ENCODE data around the gene CNKSR1.

CNKSR1 gene, protein sequence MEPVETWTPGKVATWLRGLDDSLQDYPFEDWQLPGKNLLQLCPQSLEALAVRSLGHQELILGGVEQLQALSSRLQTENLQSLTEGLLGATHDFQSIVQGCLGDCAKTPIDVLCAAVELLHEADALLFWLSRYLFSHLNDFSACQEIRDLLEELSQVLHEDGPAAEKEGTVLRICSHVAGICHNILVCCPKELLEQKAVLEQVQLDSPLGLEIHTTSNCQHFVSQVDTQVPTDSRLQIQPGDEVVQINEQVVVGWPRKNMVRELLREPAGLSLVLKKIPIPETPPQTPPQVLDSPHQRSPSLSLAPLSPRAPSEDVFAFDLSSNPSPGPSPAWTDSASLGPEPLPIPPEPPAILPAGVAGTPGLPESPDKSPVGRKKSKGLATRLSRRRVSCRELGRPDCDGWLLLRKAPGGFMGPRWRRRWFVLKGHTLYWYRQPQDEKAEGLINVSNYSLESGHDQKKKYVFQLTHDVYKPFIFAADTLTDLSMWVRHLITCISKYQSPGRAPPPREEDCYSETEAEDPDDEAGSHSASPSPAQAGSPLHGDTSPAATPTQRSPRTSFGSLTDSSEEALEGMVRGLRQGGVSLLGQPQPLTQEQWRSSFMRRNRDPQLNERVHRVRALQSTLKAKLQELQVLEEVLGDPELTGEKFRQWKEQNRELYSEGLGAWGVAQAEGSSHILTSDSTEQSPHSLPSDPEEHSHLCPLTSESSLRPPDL

DNA sequence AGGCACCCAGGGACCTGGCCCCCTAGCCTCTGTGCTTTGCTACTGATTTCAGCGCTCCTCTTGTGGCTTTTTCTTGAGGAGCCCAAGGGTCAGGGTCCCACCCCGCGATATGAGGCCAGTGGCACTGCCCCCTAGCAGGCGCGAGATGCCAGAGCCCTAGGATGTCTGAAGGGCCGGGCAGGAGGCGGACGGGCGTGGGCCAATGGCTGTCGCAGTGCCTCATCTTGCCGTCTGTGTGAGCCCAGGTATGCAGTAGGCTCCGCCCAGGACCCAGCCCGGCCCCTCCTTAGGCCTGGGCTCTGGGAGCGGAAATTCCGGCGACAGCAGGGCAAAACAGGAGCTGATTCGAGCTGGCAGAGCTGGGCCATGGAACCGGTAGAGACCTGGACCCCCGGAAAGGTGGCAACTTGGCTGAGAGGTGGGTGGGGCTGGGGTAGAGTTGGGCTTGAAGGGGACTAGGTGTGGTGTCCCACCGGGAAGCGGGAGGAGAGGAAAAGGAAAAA, at the start of gene CNKSR1:
Gene CNKSR1 (plus strand): TSS at position 310 of the 503 bp plus-strand sequence. CDS start 57 bp downstream, at position 367.
- DNase-seq (ENCODE audit: low spot score): no peak

DNA sequence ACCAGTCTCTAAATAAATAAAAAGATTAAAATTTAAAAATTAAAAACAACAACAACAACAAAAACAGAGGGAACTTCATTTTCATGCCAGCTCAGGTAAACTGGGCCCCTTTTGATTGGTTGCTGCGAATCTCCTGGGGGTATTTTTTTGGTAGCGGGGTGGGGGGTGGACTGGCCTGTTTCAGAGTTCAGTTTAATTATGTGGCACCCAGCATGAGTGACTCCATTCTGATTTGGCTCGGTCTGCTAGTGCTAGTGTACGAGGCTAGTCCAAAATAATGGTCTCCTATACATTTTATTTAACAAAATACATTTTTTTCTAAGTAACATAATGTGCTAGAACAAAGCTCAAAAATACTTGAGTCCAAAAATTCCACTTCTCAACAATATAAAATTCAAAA, 47.5 kb upstream of the CNKSR1 start:
- DNase-seq (ENCODE audit: low spot score): no peak

DNA sequence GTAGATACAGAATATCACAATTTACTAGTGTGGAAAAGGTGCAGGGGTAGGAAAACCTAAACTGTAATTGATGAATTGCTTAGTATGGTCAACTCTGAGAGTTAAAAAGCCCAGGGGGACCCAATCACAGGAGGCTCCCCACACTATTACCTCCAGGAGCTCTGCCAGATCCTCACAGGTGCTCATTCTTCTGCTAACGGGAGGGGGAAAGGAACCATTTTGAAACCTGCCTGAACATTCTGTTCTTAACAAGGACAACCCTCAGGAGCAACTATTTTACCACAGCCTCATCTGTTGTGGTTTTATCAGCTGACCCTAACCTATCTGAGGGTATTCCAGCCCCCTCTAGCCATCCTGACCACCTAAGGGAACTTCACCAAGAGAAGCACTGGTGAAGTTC, 46.6 kb upstream of the CNKSR1 start:
- no peak for DNase-seq (ENCODE audit: low spot score)

DNA sequence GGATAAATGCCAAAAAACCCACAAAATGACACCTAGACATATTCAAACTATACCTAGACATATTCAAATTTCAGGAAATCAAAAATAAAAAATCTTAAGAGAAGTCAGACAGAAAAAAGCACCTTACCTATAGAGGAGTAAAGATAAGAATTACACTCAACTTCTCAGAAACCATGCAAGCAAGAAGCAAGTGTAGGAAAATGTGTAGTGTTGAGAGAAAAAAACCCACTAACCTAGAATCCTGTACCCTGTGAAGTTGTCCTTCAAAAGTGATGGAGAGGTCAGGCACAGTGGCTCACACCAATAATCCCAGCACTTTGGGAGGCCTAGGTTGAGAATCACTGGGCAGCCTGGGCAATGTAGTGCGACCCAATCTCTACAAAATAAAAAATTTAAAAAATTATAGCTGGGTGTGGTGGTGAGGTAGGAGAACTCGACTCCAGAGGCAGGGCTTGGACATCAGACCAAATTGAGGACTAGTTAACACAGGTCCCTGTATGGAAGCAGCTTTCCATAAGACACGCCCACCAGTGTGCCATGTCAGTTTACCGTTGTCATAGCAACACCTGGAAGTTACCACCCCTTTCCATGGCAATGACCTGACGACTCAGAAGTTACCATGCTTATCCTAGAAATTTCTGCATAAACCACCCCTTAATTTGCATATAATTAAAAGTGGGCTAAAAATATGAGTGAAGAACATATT, 45.0 kb upstream of the CNKSR1 start:
- DNase-seq (ENCODE audit: low spot score): no peak

DNA sequence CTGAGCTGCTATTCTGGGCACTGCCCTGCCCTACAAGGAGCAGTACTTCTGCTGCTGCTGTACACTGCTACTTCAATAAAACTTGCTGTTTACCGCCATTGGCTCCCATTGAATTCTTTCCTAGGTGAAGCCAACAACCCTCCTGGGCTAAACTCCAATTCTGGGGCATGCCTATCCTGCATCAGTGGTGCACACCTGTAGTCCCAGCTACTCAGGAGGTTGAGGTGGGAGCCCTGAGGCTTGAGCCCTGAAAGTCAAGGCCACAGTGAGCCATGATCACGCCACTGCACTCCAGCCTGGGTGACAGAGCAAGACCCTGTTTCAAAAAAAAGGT, 44.5 kb upstream of the CNKSR1 start:
- DNase-seq (ENCODE audit: low spot score): no peak

DNA sequence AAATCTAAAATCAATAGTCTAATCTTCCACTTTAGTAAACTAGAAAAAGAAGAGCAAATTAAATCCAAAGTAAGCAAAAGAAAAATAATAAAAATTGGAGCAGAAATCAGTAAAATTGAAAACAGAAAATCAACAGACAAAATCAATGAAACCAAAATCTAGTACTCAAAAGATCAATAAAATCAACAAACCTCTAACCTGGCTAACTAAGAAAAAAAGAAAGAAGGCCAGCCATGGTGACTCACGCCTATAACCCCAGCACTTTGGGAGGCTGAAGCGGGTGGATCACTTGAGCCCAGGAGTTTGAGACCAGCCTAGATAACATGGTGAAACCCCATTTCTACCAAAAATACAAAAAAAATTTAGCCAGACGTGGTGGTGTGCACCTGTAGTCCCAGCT, 42.8 kb upstream of the CNKSR1 start:
- no peak for DNase-seq (ENCODE audit: low spot score)

DNA sequence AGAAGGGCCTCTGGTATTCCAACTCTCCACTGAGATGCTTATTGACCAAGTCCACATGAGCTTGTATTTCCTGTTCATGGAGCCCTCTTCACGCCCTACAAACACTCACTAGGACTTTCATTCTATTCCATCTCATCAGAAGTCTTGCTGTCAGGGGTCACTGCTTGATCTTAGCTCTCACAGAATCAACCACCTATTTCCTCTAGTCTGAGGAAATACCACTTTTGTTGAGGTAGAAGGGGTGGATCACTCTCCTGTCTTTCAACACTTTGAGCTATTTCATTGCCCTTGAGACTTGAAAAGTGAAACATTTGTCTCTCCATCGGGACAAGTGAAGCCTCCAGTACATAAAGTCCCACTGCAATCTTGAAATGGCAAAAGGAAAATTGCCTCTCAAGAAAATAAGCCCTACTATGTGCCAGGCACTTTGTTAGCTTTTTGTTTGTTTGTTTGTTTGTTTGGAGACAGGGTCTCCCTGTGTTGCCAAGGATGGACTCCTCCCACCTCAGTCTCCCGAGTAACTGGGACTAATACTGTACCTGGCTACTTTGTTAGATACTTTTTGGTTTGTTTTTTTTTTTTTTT, 38.2 kb upstream of the CNKSR1 start:
- DNase-seq (ENCODE audit: low spot score): no peak

DNA sequence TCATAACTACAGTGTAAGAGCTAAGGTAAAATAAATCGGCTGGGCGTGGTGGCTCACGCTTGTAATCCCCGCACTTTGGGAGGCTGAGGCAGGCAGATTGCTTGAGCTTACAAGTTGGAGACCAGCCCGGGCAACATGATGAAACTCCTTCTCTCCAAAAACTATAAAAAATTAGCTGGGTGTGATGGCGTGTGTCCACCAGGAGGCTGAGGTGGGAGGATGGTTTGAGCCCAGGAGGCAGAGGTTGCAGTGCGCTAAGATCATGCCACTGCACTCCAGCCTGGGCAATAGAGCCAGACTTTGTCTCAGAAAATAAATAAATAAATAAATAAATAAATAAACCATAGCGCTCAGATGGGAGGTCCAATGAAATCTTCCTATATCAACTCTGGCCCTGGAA, 35.1 kb upstream of the CNKSR1 start:
- DNase-seq (ENCODE audit: low spot score): no peak

DNA sequence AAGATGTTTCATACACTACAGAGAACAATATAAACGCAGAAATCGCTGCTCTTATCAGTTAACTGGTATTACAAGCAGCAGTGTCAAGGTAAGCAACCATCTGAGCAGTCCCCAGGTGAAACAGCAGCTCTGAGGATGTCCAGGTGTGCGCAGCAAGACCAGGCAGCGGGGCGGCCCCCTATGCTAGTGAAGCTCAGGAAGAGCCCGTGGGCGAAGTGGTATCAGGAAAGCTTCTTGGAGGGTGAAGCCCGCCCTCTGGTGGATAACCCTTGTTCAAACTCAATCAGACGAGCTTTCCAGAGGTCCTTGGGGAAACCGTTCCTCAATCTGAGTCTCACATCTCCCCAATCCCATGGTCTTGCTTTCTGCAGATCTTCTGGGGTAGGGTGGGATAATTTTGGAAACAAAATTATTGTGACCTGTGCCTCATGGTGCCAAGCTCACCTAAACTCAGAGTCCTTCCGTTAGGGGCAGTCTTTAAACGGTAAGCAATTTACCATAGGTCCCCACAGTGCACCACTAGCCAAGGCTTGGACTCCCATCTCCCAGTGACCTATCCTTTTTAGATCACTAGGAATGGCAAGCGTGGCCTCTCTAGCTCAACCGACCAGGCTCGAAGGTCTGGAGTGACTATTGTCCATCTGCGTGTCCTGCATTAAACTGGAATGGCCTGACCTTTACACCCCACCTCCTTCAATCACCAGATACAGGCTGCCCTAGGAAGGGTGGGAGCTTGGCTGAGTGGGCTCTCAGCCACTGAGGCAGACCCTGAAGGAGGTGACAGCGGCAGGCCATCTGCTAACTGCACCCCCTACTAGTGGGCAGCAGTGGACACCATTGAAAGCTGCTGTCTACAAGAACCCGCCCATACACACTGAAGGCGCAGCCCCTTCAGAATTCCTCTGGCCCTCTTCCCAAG, 32.0 kb upstream of the CNKSR1 start:
- DNase-seq (ENCODE audit: low spot score): peak; percentile 72

DNA sequence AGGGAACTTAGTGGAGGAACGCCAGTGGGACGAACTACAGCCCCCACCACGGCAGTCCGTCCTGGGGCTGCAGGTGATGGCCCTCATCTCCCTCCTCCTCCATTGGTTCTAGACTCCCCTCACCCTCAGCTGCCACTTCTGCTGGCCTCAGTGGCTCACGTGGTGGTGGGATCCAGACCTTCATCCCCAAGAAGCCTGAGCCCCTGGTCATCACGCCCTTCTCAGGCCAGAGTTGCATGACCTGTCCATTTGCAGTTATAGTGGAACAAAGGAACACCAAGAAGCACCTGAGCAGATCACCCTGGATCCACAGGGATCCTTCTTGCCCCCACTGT, 31.4 kb upstream of the CNKSR1 start:
- no peak for DNase-seq (ENCODE audit: low spot score)

DNA sequence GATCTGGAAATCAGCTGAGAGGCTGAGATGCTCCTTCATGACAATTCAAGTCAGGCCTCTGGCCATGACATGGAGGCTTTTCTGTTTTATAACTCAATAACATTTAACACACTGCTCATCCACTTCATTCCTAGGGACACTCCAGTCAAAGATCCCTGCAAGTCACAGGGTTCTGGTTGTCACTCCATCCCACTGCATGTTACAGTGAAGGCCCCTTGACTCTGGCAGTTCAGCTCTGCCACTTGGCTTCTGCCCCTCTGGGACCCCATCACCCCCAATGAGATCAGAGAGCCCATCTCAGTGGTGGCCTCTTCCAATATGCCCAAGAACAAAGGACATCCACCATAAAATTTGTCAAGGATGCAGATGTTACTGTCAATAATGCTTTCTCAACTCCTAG, 28.4 kb upstream of the CNKSR1 start:
- DNase-seq (ENCODE audit: low spot score): no peak

DNA sequence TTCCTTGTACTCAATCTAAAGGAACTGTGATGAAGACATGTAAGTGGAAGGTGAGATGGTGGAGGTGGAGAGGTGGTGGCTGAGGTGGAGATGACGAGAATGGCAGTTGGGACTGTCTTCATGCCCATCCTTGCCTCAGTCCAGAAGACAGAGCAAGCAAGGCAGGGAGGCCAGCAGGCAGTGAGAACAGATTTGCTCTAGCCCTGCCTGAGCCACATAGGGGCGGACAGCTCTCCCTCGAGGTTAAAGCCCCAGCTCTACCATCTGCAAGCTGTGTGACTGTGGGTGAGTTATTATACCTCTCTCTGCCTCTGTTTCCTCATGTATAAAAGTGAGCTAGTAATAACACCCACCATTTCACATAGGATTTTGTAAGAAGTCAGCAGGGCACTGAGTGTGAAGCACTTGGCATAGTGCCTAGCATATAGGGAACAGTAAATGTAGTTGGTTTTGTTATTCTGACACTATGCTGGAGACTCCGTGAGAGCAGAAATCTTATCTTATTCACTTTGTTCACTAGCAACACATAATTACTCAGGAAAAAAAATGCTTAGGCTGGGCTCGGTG, 23.2 kb upstream of the CNKSR1 start:
- DNase-seq (ENCODE audit: low spot score): no peak

DNA sequence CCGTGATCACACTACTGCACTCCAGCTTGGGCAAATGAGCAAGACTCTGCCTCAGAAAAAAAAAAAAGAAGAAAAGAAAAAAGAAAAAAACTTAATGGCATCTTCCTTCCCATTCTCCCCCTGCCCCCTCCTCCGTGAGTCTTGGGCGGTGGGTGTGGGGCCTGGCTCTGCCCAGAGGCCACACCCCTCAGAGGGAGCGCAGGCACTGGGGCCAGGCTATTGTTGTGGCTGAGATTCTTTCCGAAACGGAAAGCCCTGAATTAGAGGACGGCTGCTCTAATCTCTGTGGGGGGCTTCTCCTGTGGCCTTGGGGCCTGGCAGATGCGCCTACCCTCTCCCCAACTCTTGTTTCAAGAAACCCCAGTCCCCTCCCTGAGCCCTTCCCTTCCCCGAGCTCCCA, 22.5 kb upstream of the CNKSR1 start:
- DNase-seq (ENCODE audit: low spot score): no peak

DNA sequence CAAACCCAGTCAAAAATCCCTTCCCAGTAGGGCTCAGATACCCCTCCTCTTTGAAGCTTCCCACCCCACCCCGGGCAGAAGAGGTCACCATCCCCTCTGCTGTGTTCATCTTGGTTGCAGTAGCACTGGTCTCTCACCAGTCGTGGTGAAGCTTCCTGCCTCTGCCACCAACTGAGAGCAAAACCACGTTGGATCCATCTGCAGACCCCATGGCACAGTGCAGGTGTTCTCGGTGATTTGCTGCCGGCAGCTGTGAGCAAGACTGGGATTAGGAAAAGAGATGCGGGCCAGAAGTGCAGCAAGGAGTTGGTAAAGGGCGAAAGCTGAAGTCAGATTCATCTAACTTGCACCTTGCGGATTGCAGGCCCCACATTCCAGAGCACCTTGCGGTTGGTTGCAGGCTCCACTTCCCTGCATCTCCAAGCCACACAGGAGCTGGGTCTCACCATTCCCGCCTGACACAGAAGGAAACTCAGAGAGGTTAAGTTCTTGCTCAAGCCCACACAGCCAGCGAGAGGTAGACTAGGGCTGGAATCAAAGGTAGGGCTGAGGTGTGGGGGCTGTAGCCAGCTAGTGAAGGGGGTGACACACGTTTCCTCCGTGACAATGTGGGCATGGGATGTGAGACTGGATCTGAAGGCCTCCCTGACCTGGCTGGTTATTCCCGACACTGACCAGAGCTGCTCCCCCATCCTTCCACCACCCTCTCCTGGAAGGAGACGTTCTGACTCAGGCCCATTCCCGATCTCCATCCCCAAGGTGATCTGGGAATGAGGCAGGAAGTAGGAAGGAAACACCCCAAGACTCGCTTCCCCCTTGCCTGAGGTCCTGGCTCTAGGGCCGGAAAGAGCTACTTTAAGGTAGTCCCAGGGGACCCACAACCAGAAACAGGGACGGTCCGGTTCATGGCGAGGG, 21.7 kb upstream of the CNKSR1 start:
- DNase-seq (ENCODE audit: low spot score): no peak

DNA sequence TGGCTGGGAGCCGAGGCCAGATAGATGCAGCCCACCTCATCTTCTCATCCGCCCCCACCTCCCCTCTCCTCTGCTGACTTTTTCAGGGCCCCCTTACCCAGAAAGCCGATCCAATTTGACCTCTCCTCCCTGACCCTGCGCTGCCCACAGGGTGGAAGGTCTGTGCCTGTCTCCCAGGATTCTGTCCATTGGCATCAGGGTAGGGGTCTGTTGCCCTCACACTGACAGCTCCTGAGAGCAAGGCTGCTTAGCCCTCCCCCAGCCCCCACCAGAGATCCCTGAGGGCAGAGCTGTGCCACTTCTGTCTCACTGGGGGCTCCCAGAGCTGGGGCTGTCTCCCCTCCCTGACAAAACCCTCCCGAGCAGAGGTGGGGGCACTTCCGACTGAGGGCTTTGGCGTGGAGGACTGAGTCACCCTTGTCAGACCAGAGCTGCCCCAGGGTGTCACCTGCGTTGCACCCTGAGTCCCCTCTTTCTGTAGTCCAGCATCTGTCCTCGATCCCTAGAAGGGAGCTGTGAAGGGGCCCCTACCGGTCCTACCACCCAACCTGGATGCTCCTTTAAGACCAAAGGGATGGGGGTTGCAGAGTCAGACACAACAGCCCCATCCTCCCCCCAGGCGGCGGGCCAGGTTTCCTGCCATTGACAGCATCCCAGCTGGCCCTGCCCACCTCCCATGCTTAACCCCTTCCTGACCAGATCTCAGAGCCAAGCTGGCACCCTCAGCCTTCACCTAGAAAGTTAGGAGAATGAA, 20.8 kb upstream of the CNKSR1 start:
- DNase-seq (ENCODE audit: low spot score): peak; percentile 10

DNA sequence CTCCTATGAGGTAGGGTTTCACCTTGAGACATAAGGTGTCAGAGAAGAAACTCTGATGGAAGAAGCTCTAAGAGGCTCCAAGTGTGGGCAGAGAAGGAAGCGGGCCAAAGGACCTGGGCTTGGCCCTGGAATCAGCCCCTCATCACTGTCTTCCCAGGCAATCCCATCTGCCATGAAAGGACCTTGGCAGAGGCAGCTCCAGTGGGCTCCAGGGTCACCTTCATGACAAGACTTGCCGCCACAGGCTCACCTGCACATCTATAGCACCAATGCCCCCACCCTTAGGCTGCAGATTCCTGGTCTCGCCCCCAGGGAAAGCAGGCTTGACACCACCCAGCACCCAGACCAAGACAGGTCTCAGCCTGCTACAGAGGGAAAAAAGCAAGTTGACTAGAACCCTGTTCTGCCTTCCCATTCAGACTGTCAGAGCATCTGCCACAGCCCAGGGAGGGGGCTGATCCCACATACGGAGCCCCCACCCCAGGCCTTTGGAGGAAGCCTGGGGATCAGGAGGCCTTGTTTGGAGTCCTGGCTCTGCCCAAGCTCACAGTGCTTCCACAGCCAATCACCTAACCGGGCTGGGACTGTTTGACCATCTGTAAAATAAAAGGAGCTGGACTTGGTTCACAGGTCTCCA, 18.9 kb upstream of the CNKSR1 start:
- DNase-seq (ENCODE audit: low spot score): no peak

DNA sequence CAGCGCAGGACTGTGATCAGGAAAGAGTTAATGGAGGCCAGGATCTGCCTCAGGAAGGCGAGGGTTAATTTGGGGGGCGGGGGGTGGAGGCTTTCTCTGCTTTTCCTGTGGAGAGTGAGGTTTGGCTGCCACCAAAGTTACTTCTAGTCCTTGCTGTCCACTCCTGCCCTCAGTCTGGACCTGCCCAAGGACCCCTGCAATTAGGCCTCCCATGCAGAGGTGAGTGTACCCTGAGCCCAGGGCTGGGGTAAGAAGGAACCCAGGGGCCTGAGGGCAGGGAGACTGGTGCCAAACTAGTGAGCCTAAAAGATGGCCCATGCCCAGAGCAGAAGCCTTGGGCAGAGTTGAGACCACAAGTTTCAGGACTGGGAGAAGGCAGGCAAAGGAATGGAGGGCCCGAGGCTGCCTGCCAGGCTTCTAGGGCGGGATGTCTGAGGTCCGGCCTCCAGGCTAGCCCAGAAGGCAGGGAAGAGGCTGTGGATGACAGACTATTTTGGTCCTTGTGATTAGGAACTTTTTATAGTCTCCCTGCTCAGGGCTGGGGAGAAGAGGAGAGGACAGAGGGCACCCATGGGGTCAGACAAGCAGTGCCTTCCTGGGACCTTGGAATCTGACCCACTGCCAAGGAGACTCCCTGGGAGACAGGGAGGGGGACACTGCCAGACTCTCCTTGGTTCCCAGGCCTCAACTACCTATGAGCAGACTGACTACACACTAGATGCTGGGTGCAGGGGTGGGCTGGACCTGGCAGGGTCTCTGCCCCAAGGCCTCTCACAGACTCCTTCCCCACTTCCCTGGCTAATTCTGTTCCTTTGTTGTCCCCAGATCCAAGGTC, 18.2 kb upstream of the CNKSR1 start, which contains the start of gene FAM110D:
Gene FAM110D (plus strand): TSS at position 172 of the 835 bp plus-strand sequence. CDS start 2,213 bp downstream, outside the sequence.
- no peak for DNase-seq (ENCODE audit: low spot score)

DNA sequence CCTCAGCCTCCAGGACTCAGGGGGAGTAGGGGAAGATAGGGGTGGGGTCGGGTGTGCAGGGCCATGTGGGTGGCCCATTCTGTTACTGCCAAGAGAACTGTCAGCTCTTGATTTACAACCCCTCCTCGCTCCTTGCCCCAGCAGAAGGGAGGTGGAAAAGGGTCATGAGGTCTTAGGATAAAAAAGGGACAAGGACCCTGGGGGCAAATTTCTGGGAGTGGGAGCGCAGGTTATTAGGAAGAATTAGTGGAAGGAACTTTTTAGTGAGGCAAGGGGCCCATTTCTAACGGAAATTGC, 17.6 kb upstream of the CNKSR1 start:
- no peak for DNase-seq (ENCODE audit: low spot score)
